AG10803 (cell line): Measurements from ENCODE around the gene SORBS1.

Experiments
- DNase-seq: peaks from one replicate; pipeline ENCODE4 v3.0.0; 2010; ENCODE audit warnings: low read depth
- H3K4me3 ChIP-seq: 2 replicates; pipeline ENCODE4 v1.5.1; 2011; ENCODE audit warnings: mild to moderate bottlenecking, low read length, control low read depth
- CTCF ChIP-seq: conservative IDR thresholded peaks from 2 replicates; pipeline ENCODE4 v1.5.1; 2011; ENCODE audit warnings: mild to moderate bottlenecking, low read length, control low read depth, inconsistent platforms

Gene SORBS1

DNA sequence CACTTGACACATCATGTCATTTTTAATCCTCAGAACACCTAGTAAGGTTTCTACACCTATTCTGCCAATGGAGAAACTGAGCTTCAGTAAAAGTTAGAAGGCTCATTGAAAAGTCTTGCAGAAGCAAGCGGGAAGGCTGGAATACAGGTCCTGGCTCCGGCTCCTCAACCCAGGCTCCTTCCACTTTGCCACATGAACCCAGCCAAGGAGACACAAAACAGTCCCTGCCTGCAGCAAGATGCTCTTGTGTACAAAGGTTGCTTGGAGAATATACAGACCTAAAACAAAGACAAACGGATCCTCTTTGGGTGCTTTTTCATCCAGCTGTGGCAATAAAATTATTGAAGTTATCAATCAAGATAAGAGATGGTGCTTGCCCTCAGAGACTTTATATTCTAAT lies 106.8 kb downstream of the SORBS1 start:
- no peak for TF ChIP-seq CTCF
- no peak for DNase-seq
- no peak overlapping the region for H3K4me3 ChIP-seq

- no peak overlapping the region for H3K4me3 ChIP-seq
- TF ChIP-seq CTCF: no peak
- peak; percentile 48 for DNase-seq
These were observed 109.3 kb downstream of the SORBS1 start for GRCh38 chr10:95451568-95452524.

- no peak for TF ChIP-seq CTCF
- no peak overlapping the region for H3K4me3 ChIP-seq
- peak; percentile 9 for DNase-seq
These were observed 110.0 kb downstream of the SORBS1 start for GRCh38 chr10:95451150-95451549.

DNA sequence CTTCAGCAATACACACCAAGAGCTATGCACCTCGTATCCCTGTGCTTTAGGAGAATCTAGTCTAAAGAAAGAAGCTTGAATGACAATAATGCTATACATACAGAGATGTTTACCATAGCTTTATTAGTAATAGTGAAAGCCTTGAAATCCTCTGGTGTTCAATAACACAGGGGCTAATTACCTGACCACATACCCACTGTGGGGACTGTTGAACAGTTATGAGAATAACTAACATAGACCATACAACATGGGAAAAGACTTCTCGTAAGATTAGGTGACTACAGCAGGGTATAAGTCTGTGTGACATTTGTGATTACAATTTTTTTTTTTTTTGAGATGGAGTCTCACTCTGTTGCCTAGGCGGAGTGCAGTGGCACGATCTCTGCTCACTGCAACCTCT lies 111.0 kb downstream of the SORBS1 start:
- TF ChIP-seq CTCF: no peak
- no peak overlapping the region for H3K4me3 ChIP-seq
- no peak for DNase-seq

GRCh38 chr10:95447685-95448084 lies 113.5 kb downstream of the SORBS1 start:
- no peak overlapping the region for H3K4me3 ChIP-seq
- peak; percentile 28 for DNase-seq
- TF ChIP-seq CTCF: no peak

DNA sequence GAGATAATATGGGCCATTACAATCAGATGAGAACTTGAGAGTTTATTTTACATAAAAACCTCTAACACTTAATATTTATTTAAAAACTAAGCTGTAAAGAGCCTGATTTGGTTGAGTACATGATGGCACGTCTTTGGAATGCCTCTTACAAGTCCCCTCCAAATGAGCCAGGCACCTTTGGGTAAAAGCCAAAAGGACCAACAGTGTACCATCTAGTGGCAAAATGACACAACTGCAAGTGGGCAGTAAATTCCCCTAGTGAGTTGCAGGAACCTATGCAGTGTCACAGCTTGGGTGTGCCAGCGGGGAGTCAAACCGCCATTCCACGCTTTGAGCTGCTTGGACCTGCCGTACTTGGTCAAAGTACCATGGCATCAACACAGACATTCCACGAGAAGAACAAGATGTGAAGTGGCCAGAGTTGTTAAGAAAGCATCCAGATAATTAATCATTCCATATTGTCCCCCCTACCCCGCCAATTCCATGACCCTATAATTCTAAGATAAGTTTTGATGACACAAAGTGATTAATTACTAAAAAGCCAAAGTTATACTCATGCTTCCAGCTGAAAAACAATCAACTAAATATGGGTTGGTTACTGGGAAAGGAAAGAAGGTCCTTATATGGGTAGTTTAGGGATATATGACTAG lies 115.2 kb downstream of the SORBS1 start:
- TF ChIP-seq CTCF: peak; percentile 89
- peak; percentile 84 for DNase-seq
- H3K4me3 ChIP-seq: no peak overlapping the region
